GM19193 (cell line): Measurements from ENCODE around the gene GABRD.

Source experiments
- POLR2A ChIP-seq: IDR thresholded peaks from 4 replicates; pipeline ENCODE4 v1.6.1; 2011; ENCODE audit not compliant: insufficient read depth, insufficient read length; ENCODE audit errors: extremely low read depth

The GABRD gene

GRCh38 chr1:2003541-2004131, 15.5 kb upstream of the GABRD start, which contains the start of gene CFAP74:
Gene CFAP74, minus strand, starts transcription at chr1:2003786. Its CDS starts 12,830 bp downstream, at chr1:1990956.
- TF ChIP-seq POLR2A, result no peak

GRCh38 chr1:2004856-2005255, 14.3 kb upstream of the GABRD start:
- no peak for TF ChIP-seq POLR2A

GRCh38 chr1:2009101-2010053, 9.8 kb upstream of the GABRD start:
- TF ChIP-seq POLR2A, result no peak

GRCh38 chr1:2014181-2014580, 5.0 kb upstream of the GABRD start:
- no peak for TF ChIP-seq POLR2A

- no peak for TF ChIP-seq POLR2A
Measured at GRCh38 chr1:2014741-2015735, 4.1 kb upstream of the GABRD start.

- no peak for TF ChIP-seq POLR2A
Measured at GRCh38 chr1:2016123-2016522, 3.0 kb upstream of the GABRD start.

GRCh38 chr1:2018217-2019171, 651 bp upstream of the GABRD start:
- no peak for TF ChIP-seq POLR2A

GRCh38 chr1:2019571-2020309, 595 bp downstream of the GABRD start:
- no peak for TF ChIP-seq POLR2A

- TF ChIP-seq POLR2A, result no peak
Measured at GRCh38 chr1:2020310-2020655, 1.1 kb downstream of the GABRD start.

- TF ChIP-seq POLR2A, result no peak
Measured at GRCh38 chr1:2021550-2021949, 2.4 kb downstream of the GABRD start.

GRCh38 chr1:2022063-2022770, 3.1 kb downstream of the GABRD start:
- no peak for TF ChIP-seq POLR2A

GRCh38 chr1:2023187-2023586, 4.0 kb downstream of the GABRD start:
- no peak for TF ChIP-seq POLR2A

GRCh38 chr1:2024451-2024850, 5.3 kb downstream of the GABRD start:
- TF ChIP-seq POLR2A, result no peak
